IMR-90 (cell line): ENCODE measurements around the gene MCTS1.

Source experiments
- CTCF ChIP-seq: conservative IDR thresholded peaks from 2 replicates; pipeline ENCODE4 v1.5.1; 2012; ENCODE audit warnings: mild to moderate bottlenecking, low read depth, low read length, improper control_type of control experiment
- ELK1 ChIP-seq: fragments of 150-350 bp; IDR thresholded peaks from 2 replicates; pipeline ENCODE4 v1.6.1; 2016; ENCODE audit warnings: low read depth, mild to moderate bottlenecking, low read length, moderate library complexity, borderline replicate concordance
- MXI1 ChIP-seq: IDR thresholded peaks from 2 replicates; pipeline ENCODE4 v1.6.1; 2012; ENCODE audit warnings: low read depth, mild to moderate bottlenecking, low read length, moderate library complexity, borderline replicate concordance
- RCOR1 ChIP-seq: IDR thresholded peaks from 2 replicates; pipeline ENCODE4 v1.6.1; 2012; ENCODE audit warnings: mild to moderate bottlenecking, low read length, improper control_type of control experiment; ENCODE audit not compliant: insufficient replicate concordance
- RFX5 ChIP-seq: IDR thresholded peaks from 2 replicates; pipeline ENCODE4 v1.8.0; 2012; ENCODE audit warnings: low read depth, mild to moderate bottlenecking, low read length, moderate library complexity
- USF2 ChIP-seq: fragments of 150-350 bp; IDR thresholded peaks from 2 replicates; pipeline ENCODE4 v1.6.1; 2017; ENCODE audit warnings: mild to moderate bottlenecking, antibody characterized with exemption, low read length, low read depth

GRCh38 chrX:120566817-120567216, 37.1 kb upstream of the MCTS1 start:
- TF ChIP-seq CTCF (no peak), MXI1 (no peak), ELK1 (no peak), RFX5 (no peak), USF2 (no peak), RCOR1 (no peak)
